ENCODE data around the gene RARA. TPM values are rescaled to one million over a fixed set of nuclear protein-coding genes. Genes with fewer than 3 reads are reported as not detected.
A peak's percentile ranks its signal among the peaks of the same experiment; 100 is the strongest.

RARA gene
- total RNA-seq, 1 experiment from 2014 or later, result 42.3 TPM

- Histone ChIP-seq H3K4me3 (no peak overlapping the region), H3K36me3 (peaks cover 44% of the 10 kb centered on the region), H3K27me3 (no peaks in the 10 kb centered on the region), H3K9me3 (replicated peaks) (no peaks in the 10 kb centered on the region), H3K4me1 (peaks cover 18% of the 10 kb centered on the region), H3K27ac (no peak overlapping the region)
- DNase-seq, result no peak
Measured at GRCh38 chr17:40355804-40356758, 47.1 kb downstream of the RARA start.

- Histone ChIP-seq H3K36me3 (peaks cover 34% of the 10 kb centered on the region), H3K27me3 (peaks cover 7% of the 10 kb centered on the region; the same call in 1 of the 2 replicates), H3K27ac (no peak overlapping the region), H3K9me3 (replicated peaks) (no peaks in the 10 kb centered on the region), H3K4me1 (peaks cover 7% of the 10 kb centered on the region; the same call in 1 of the 2 replicates), H3K4me3 (no peak overlapping the region)
- no peak for DNase-seq
Measured at GRCh38 chr17:40356990-40357881, 48.3 kb downstream of the RARA start.

DNA sequence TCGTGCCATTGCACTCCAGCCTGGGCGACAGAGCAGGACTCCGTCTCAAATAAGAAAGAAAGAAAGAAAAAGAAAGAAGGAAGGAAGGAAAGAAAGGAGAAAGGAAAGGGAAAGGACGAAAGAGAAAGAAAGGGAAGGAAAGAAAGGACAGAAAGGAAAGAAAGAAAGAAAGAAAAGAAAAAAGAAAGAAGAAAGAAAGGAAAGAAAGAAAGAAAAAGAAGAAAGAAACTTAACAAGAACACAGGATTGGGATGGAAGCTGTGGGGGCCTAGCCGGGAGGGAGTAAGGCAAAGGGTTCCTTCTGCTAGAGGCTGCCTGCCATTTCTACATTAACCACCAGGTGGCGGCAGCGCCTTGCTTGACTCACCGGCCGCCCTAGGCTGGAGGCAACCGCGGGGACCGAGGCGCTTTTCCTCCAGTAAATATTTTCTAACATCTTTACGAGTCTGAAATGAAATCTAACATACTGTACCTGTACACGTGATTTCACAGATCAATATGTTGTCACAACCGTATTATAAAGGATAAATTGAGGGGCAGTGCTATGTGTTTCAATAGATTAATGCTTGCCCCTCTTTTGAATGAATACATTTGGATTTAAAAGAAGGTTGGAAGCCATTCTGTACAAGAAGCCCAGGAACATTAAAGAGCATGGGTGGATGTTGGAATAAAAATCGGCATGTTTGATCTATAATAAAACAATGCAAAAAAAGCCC is 49.5 kb downstream of the RARA start:
- Histone ChIP-seq H3K27ac (no peak overlapping the region), H3K36me3 (peaks cover 21% of the 10 kb centered on the region), H3K27me3 (peaks cover 7% of the 10 kb centered on the region; the same call in 1 of the 2 replicates), H3K4me3 (no peak overlapping the region), H3K4me1 (0 out of 2 replicates have a peak, but pooled peaks cover 5% of the 10 kb centered on the region), H3K9me3 (replicated peaks) (no peaks in the 10 kb centered on the region)
- DNase-seq, result peak; percentile 82 to 93

DNA sequence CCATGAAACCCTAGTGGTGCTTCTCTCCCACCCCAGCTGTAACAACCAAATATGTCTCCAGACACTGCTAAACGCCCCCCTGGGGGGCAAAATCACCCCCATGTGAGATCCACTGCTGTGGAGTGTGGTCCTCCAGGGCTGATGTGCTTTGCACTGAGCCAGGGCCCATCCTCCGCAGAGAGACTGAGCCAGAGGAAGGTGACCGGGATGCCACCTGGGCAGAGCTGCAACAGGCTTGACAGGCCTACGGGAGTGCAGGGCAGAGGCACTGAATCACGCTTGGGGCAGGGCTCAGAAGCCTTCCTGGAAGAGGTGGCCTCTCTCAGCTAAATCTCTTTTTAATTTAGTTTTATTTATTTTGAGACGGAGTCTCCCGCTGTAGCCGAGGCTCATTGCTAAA is 51.1 kb downstream of the RARA start:
- Histone ChIP-seq H3K9me3 (replicated peaks) (no peaks in the 10 kb centered on the region), H3K27ac (no peak overlapping the region), H3K27me3 (peaks cover 7% of the 10 kb centered on the region; the same call in 1 of the 2 replicates), H3K4me3 (no peak overlapping the region), H3K36me3 (peaks cover 10% of the 10 kb centered on the region), H3K4me1 (0 out of 2 replicates have a peak, but pooled peaks cover 5% of the 10 kb centered on the region)
- DNase-seq, result no peak

GRCh38 chr17:40361063-40361924 is 52.3 kb downstream of the RARA start:
- H3K36me3 ChIP-seq, result 0 out of 2 replicates have a peak, but pooled peaks cover 2% of the 10 kb centered on the region
- H3K27ac ChIP-seq, result no peak overlapping the region

DNA sequence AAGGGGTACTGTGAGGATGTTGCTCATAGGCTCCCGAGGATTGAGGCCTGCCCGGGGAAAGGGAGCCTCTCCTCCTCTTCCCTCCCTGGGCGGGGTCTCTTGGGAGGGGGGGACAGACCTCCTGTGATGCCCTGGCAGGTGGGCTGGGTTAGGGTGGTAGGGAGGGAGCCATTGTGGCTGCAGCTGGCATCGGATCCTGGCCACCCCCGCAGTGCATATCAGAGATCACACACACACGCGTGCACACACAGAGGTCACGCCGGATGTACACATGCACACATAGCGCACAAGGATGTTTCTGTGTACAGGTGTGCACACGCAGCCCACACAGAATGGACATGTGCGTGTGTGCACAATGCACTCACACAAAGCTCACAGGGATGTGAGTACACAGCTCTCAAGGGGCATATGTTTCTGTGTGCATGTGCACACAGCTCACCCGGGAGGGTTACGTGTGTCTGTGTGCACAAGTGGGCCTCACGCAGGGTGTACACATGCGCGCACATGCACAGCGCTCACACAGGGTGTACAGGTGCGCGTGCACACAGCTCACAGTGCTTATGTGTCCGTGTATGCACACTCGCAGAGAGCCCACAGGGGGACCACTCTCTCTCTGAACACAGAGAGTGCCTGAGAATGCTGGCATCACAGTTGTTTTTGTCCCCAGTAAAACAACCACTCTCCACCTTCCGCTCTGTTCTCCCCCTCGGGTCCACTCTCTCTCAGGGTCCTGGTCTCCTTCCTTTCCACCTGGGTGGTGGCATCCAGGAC is 53.1 kb downstream of the RARA start:
- Histone ChIP-seq H3K4me3 (peak overlapping the region; percentile 60), H3K4me1 (0 out of 2 replicates have a peak, but pooled peaks cover 2% of the 10 kb centered on the region), H3K27ac (no peak overlapping the region), H3K36me3 (no peaks in the 10 kb centered on the region), H3K27me3 (peaks cover 7% of the 10 kb centered on the region; the same call in 1 of the 2 replicates), H3K9me3 (replicated peaks) (no peaks in the 10 kb centered on the region)
- no peak for DNase-seq

More at GRCh38 chr17:40361063-40361924, 52.3 kb downstream of the RARA start:
- Histone ChIP-seq H3K4me1 (0 out of 2 replicates have a peak, but pooled peaks cover 5% of the 10 kb centered on the region), H3K9me3 (replicated peaks) (no peaks in the 10 kb centered on the region), H3K4me3 (no peak overlapping the region), H3K27me3 (peaks cover 7% of the 10 kb centered on the region; the same call in 1 of the 2 replicates)
- no peak for DNase-seq

DNA sequence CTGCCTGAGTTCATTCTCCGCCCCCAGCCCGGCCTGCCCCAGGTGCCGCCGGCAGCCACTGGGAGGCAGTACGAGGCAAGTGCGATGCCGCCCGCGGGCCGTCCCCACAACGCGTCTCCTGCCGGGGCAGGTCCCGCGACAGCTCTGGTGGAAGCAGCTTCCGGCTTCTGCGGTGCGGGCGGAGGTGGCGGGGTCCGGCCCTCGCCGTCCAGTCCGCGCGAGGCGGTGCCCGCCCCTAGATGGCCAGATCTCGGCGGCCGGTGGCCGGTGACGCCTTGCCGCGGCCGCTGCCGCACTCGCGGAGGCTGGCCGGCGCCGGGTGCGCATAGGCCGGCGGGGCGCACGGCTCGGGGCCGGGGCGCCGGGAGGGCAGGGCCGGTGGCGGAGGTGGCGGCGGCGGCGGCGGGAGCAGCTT is 53.7 kb downstream of the RARA start:
- peak overlapping the region; percentile 60 for H3K4me3 ChIP-seq
- no peaks in the 10 kb centered on the region for H3K4me1 ChIP-seq
- H3K27ac ChIP-seq, result no peak overlapping the region
- H3K9me3 ChIP-seq (replicated peaks), result no peaks in the 10 kb centered on the region
- no peaks in the 10 kb centered on the region for H3K36me3 ChIP-seq
- DNase-seq, result peak; percentile 78 to 82
- H3K27me3 ChIP-seq, result peaks cover 7% of the 10 kb centered on the region; the same call in 1 of the 2 replicates

- Histone ChIP-seq H3K27me3 (peaks cover 7% of the 10 kb centered on the region; the same call in 1 of the 2 replicates), H3K36me3 (no peaks in the 10 kb centered on the region), H3K9me3 (replicated peaks) (no peaks in the 10 kb centered on the region), H3K27ac (no peak overlapping the region), H3K4me1 (no peaks in the 10 kb centered on the region), H3K4me3 (peak overlapping the region; percentile 60)
- DNase-seq, result no peak
Measured at GRCh38 chr17:40363111-40363827, 54.3 kb downstream of the RARA start.

GRCh38 chr17:40364121-40364861 is 55.3 kb downstream of the RARA start, which contains the start of gene GJD3:
Gene GJD3, minus strand, starts transcription at chr17:40364737. Its CDS starts 922 bp downstream, at chr17:40363815.
- no peaks in the 10 kb centered on the region for H3K4me1 ChIP-seq
- no peak within 1 kb of the TSS for H3K4me3 ChIP-seq
- no peak within 1 kb of the TSS for H3K27ac ChIP-seq
- H3K9me3 ChIP-seq (replicated peaks), result no peaks in the 10 kb centered on the region
- DNase-seq, result no peak
- H3K36me3 ChIP-seq, result no peaks in the 10 kb centered on the region
- peaks cover 7% of the 10 kb centered on the region; the same call in 1 of the 2 replicates for H3K27me3 ChIP-seq

GRCh38 chr17:40364906-40365305 is 55.9 kb downstream of the RARA start:
- no peak overlapping the region for H3K4me3 ChIP-seq
- H3K36me3 ChIP-seq, result no peaks in the 10 kb centered on the region
- H3K27me3 ChIP-seq, result peaks cover 7% of the 10 kb centered on the region; the same call in 1 of the 2 replicates
- H3K27ac ChIP-seq, result no peak overlapping the region
- no peaks in the 10 kb centered on the region for H3K4me1 ChIP-seq
- no peak for DNase-seq
- no peaks in the 10 kb centered on the region for H3K9me3 ChIP-seq (replicated peaks)

DNA sequence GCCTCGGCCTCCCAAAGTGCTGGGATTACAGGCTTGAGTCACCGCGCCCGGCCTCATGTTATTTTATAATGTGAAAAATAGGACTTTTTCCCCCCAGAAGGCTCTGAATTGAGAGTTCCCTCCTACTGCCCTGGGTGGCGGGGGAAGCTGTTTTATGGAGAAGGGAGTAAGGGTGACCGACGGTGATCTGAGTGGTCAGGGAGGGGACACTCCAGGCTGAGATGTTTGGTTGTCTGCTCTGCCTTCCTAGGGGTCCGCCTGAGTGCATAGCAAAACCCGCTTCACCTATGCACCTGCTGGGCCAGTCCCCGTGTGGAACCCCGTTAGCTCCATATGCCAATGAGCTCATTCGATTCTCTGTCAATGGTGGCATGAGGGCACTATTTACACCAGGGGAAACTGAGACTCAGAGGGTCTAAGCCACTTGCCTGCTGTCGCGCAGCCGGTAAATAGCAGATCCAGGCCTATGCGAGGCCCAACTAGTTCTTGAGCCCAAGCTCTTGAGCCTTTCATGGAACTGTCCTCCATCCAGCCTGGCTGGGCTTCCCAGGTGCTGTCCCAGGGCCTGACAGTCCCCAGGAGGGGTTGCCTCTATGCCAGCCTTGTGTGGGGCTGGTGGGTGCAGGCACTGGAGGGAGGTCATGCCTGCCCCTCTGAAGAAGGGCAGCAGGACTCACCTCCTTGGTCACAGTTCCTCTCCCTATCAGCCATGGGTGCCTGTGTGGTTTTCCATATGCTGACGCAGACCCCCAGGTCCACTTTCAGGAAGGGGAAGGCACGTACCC is 57.3 kb downstream of the RARA start:
- no peak for DNase-seq
- Histone ChIP-seq H3K9me3 (replicated peaks) (no peaks in the 10 kb centered on the region), H3K27me3 (peaks cover 5% of the 10 kb centered on the region; the same call in 1 of the 2 replicates), H3K4me3 (no peak overlapping the region), H3K27ac (no peak overlapping the region), H3K4me1 (no peaks in the 10 kb centered on the region), H3K36me3 (no peaks in the 10 kb centered on the region)

Data from SJCRH30 (cell line).